ENCODE measurements around the gene FAIM2.

DNA sequence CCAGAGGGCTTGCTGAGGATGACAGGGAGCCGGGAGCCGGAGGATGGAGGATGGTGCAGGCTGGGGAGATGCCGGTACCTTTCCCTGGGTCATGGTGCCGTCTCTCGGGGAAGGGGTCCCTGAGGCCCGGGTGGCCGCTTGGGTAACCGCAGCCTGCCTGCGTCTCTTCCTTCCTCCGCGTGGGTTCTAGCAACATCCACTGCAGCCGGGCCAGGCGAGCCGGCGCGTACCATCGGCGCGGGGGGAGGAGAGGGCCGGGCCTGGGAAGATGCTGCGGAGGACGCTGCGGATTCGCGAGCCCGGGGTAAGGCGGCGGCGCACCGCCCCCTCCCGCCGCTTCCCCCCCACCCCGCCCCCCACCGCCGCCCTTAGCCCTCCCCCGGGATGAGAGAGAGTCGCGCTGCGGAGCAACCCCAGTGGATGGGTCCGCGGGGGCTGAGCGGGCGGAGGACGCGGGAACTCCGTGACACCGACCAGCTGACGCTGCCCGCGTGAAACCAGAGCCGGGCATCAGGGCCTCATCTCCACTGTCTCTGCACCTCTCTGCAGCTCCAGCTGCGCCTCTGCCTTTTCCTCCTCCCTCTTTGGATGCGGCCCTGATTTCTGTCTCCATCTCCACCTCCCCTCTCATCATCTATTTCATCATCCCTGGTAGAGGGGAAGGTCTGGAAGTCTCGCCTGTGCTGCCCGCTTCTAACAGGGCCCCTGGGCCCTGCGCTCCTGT lies at the start of gene FAIM2:
- TF ChIP-seq, protein P1, sequence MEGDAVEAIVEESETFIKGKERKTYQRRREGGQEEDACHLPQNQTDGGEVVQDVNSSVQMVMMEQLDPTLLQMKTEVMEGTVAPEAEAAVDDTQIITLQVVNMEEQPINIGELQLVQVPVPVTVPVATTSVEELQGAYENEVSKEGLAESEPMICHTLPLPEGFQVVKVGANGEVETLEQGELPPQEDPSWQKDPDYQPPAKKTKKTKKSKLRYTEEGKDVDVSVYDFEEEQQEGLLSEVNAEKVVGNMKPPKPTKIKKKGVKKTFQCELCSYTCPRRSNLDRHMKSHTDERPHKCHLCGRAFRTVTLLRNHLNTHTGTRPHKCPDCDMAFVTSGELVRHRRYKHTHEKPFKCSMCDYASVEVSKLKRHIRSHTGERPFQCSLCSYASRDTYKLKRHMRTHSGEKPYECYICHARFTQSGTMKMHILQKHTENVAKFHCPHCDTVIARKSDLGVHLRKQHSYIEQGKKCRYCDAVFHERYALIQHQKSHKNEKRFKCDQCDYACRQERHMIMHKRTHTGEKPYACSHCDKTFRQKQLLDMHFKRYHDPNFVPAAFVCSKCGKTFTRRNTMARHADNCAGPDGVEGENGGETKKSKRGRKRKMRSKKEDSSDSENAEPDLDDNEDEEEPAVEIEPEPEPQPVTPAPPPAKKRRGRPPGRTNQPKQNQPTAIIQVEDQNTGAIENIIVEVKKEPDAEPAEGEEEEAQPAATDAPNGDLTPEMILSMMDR (IDR thresholded peaks at IDR 0.05): no peak
- TF ChIP-seq POLR2A (IDR thresholded peaks at IDR 0.05): no peak

Data from heart left ventricle (tissue), 13 donors.